ENCODE measurements around the gene SCG5. TPM values are rescaled to one million over a fixed set of nuclear protein-coding genes. Genes with fewer than 3 reads are reported as not detected.

Gene SCG5
- total RNA-seq, 1 donor from 2014 or later: 18.4 TPM

DNA sequence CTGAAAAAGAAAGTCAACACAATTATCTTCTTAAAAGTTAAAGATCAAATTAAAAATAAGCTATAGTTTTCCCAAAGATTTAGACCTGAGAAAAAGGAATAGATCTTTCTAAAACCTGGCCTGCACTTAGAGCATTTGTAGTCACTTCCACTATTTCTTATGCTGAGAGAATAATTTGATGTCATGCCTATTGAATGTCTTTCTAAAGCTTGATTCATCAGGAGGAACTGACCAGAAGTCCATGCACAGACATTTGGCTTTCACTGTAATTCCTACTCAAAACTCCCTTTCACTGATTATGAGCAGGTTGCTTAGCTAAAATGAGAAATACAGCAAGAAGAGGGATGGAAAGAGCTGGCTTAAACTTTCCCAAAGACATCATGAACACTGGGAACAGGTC is 80.6 kb downstream of the SCG5 start:
- no peak for TF ChIP-seq CTCF (conservative IDR thresholded peaks at IDR 0.05; ENCODE audit: low read depth, low read length)
- H3K4me3 ChIP-seq (ENCODE audit: low read depth, low read length): no peak overlapping the region
- no peak for DNase-seq (ENCODE audit: low read depth)

GRCh38 chr15:32723171-32723948 is 81.8 kb downstream of the SCG5 start:
- DNase-seq (ENCODE audit: low read depth): no peak
- TF ChIP-seq CTCF (conservative IDR thresholded peaks at IDR 0.05; ENCODE audit: low read depth, low read length): no peak
- no peak overlapping the region for H3K4me3 ChIP-seq (ENCODE audit: low read depth, low read length)

DNA sequence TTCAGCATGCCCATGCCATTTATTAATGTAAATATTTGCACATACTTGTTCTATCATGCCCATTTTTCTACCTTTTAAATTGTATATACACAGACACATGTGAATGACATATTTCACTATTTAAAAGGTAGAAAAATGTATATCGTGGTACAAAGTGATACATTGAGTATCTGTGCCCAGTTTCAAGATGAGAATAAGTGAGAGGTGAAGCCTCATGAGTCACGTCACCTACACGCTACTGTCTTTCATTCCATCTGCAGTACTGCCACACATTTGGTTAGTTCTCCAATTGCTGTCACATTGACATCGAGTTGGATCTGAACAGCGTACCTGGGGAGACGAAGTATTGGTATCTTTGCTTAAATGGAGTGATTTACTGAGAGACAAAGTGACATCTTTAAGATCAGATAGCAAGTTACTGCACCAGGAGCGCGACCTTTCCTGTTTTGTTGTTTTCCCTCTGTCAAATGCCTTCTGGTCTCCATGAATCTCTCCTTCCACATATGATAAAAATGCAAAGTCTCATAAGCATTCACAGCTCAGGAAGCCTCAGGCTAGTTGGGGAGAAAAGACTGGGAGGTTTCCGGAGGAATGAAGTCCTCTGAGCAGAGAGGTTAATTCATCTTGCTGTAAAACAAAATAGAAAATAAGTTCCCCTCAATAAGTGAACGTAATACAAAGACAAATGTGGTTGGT is 88.3 kb downstream of the SCG5 start:
- no peak overlapping the region for H3K4me3 ChIP-seq (ENCODE audit: low read depth, low read length)
- DNase-seq (ENCODE audit: low read depth): no peak
- TF ChIP-seq CTCF (conservative IDR thresholded peaks at IDR 0.05; ENCODE audit: low read depth, low read length): no peak

- TF ChIP-seq CTCF (conservative IDR thresholded peaks at IDR 0.05; ENCODE audit: low read depth, low read length): no peak
- peak; percentile 26 for DNase-seq (ENCODE audit: low read depth)
- H3K4me3 ChIP-seq (ENCODE audit: low read depth, low read length): no peak overlapping the region
Observed at GRCh38 chr15:32730677-32731654, 89.5 kb downstream of the SCG5 start.

DNA sequence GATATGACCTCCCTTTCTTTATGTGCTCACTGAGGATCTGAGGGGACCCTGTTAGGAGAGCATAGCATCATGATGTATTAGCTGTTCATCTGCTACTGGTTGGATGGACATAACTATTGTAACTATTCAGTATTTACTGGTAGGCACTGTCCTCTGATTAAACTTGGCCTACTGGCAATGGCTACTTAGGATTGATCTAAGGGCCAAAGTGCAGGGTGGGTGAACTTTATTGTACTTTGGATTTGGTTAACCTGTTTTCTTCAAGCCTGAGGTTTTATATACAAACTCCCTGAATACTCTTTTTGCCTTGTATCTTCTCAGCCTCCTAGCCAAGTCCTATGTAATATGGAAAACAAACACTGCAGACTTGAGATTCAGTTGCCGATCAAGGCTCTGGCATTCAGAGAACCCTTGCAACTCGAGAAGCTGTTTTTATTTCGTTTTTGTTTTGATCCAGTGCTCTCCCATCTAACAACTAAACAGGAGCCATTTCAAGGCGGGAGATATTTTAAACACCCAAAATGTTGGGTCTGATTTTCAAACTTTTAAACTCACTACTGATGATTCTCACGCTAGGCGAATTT is 91.2 kb downstream of the SCG5 start:
- no peak for DNase-seq (ENCODE audit: low read depth)
- no peak overlapping the region for H3K4me3 ChIP-seq (ENCODE audit: low read depth, low read length)
- TF ChIP-seq CTCF (conservative IDR thresholded peaks at IDR 0.05; ENCODE audit: low read depth, low read length): no peak

GRCh38 chr15:32733281-32733680 is 91.8 kb downstream of the SCG5 start:
- DNase-seq (ENCODE audit: low read depth): no peak
- no peak overlapping the region for H3K4me3 ChIP-seq (ENCODE audit: low read depth, low read length)
- TF ChIP-seq CTCF (conservative IDR thresholded peaks at IDR 0.05; ENCODE audit: low read depth, low read length): no peak

All from epithelial cell of proximal tubule (primary cell).